Sigmoid colon (tissue), 7 donors: ENCODE data around the gene STYXL2. TPM values are rescaled to one million over a fixed set of nuclear protein-coding genes. Genes with fewer than 3 reads are reported as not detected.

ENCODE experiments used
- DNase-seq: peaks from one replicate; pipeline ENCODE4 v3.0.0-alpha.2; 2019
- H3K27ac ChIP-seq, 4 donors: fragments of 200-600 bp; sonication (generic); one replicate each; pipeline ENCODE4 v1.5.1; 2016 to 2019; ENCODE audit warnings: mild to moderate bottlenecking in 1 of 4
- H3K27me3 ChIP-seq, 3 donors: fragments of 200-600 bp; sonication (generic); one replicate each; pipeline ENCODE4 v1.5.1; 2019; ENCODE audit warnings: mild to moderate bottlenecking in 1 of 3
- H3K36me3 ChIP-seq, 4 donors: fragments of 200-600 bp; sonication (generic); one replicate each; pipeline ENCODE4 v1.5.1; 2016 to 2019
- H3K4me1 ChIP-seq, 4 donors: fragments of 200-600 bp; sonication (generic); one replicate each; pipeline ENCODE4 v1.5.1; 2017 to 2019
- H3K4me3 ChIP-seq, 4 donors: fragments of 200-600 bp; sonication (generic); one replicate each; pipeline ENCODE4 v1.5.1; 2017 to 2019; ENCODE audit warnings: mild to moderate bottlenecking in 2 of 4, moderate library complexity in 1 of 4
- H3K9me3 ChIP-seq, 4 donors: fragments of 200-600 bp in 3 of 4; sonication (generic) in 3 of 4; one replicate each; pipeline versions ENCODE4 v1.5.1 to v1.6.1; 2013 to 2019
- EP300 ChIP-seq, 4 donors: sonication (generic); formaldehyde crosslinking; IDR thresholded peaks; one replicate each; pipeline ENCODE4 v1.6.1; 2017; ENCODE audit warnings: antibody characterized with exemption in 4 of 4
- POLR2A ChIP-seq, 2 donors: fragments of 450-650 bp; IDR thresholded peaks; one replicate each; pipeline ENCODE4 v1.6.1; 2016; ENCODE audit warnings: antibody characterized with exemption in 2 of 2, mild to moderate bottlenecking in 2 of 2, moderate library complexity in 2 of 2
- POLR2AphosphoS5 ChIP-seq, 4 donors: sonication (generic); formaldehyde crosslinking; IDR thresholded peaks; one replicate each; pipeline ENCODE4 v1.6.1; 2017; ENCODE audit warnings: antibody characterized with exemption in 4 of 4
- WGBS, 2 donors: extraction: QIAGEN DNeasy Blood & Tissue Kit; methylation state at CpG; one replicate each; pipeline ENCODE4 v1.1.7; 2013; 5-methylcytosine and 5-hydroxymethylcytosine counted together
- intact Hi-C: fragments of 100-400 bp; cut with DNase I; formaldehyde crosslinking; loops from one replicate; pipeline ENCODE4 v1.15.1; 2023
- polyA plus RNA-seq, 3 donors: library from polyadenylated mRNA; stranded (reverse); fragments of 200-250 nt; gene quantifications; one replicate each; pipeline ENCODE4 v1.2.3, GENCODE V29; 2013
- total RNA-seq, 4 donors: library from RNA; depleted of rRNA; stranded (reverse); fragments of >200 nt; gene quantifications; one replicate each; pipeline ENCODE4 v1.1.0, GENCODE V29; 2016
- TF ChIP-seq, protein P1 (sequence below), 4 experiments: fragments of 450-650 bp in 3 of 4; fragments of 200-600 bp in 1 of 4; IDR thresholded peaks; one replicate each; pipeline ENCODE4 v1.5.1; 2016 to 2019; ENCODE audit warnings: antibody characterized with exemption in 4 of 4, mild to moderate bottlenecking in 3 of 4, moderate library complexity in 2 of 4
- donor health status: healthy with polysubstance abuse.
- donor health status: Bipolar disorder and iron deficiency.
- donor health status: healthy.

STYXL2 gene
- total and polyA plus RNA-seq, 7 donors = 0.01 to 0.23 (median 0.16) TPM; not detected in 4

- no peaks in the 10 kb centered on the region for H3K36me3 ChIP-seq
- no peaks in the 10 kb centered on the region for H3K4me1 ChIP-seq
- intact Hi-C loops = no loop called here
- H3K4me3 ChIP-seq = no peak overlapping the region
- H3K9me3 ChIP-seq = no peaks in the 10 kb centered on the region
- H3K27ac ChIP-seq = no peak overlapping the region
- H3K27me3 ChIP-seq = no peaks in the 10 kb centered on the region
- TF ChIP-seq POLR2A (IDR thresholded peaks at IDR 0.05) (no peak), POLR2AphosphoS5 (IDR thresholded peaks at IDR 0.05) (no peak), EP300 (IDR thresholded peaks at IDR 0.05) (no peak)
- TF ChIP-seq, protein P1, sequence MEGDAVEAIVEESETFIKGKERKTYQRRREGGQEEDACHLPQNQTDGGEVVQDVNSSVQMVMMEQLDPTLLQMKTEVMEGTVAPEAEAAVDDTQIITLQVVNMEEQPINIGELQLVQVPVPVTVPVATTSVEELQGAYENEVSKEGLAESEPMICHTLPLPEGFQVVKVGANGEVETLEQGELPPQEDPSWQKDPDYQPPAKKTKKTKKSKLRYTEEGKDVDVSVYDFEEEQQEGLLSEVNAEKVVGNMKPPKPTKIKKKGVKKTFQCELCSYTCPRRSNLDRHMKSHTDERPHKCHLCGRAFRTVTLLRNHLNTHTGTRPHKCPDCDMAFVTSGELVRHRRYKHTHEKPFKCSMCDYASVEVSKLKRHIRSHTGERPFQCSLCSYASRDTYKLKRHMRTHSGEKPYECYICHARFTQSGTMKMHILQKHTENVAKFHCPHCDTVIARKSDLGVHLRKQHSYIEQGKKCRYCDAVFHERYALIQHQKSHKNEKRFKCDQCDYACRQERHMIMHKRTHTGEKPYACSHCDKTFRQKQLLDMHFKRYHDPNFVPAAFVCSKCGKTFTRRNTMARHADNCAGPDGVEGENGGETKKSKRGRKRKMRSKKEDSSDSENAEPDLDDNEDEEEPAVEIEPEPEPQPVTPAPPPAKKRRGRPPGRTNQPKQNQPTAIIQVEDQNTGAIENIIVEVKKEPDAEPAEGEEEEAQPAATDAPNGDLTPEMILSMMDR (IDR thresholded peaks at IDR 0.05) = no peak
- WGBS, 2 donors = 28 to 37% methylated on average over 4 of the region's 4 CpGs
- no peak for DNase-seq
Measured at GRCh38 chr1:167130829-167131510, 37.1 kb downstream of the STYXL2 start.

- intact Hi-C loops = no loop called here
Measured at GRCh38 chr1:167132301-167133010, 38.6 kb downstream of the STYXL2 start.

DNA sequence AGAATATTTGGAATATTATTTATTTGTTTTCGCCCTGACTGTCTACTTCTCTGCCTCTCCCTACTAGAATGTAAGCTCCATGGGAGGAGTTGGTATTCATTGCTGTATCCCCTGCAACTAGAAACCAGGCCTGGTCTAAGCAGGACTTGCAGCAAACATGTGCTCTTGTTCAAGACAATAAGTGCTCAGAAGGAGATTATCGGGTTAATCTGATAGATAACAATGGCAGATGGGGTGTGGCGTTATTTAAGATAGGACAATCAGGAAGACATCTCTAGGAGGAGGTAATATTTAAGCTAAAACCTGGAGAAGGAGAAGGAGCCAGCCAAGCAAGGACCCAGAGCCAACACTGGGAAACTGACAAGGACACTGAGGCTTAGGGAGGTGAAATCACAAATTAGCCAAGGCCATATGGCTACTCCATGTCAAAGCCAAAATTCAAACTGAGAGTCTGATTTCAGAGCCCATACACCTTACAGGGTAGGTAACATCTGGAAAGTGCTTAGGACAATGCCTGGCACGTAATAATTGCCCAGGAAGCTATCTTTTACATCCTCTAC is 41.5 kb downstream of the STYXL2 start:
- TF ChIP-seq, protein P1 (IDR thresholded peaks at IDR 0.05) = no peak
- no peak for TF ChIP-seq POLR2A (IDR thresholded peaks at IDR 0.05)
- Histone ChIP-seq H3K27me3 (no peaks in the 10 kb centered on the region), H3K27ac (no peak overlapping the region), H3K4me1 (peaks cover 0 to 18% (median 0%) of the 10 kb centered on the region in 4 donors), H3K36me3 (no peaks in the 10 kb centered on the region), H3K4me3 (no peak overlapping the region), H3K9me3 (no peaks in the 10 kb centered on the region)
- WGBS, 2 donors = 33 to 74% methylated on average over 4 of the region's 4 CpGs
- DNase-seq = no peak
- intact Hi-C loops = no loop called here

More at GRCh38 chr1:167132301-167133010, 38.6 kb downstream of the STYXL2 start:
- 74 to 76% methylated on average over 8 of the region's 8 CpGs for WGBS, 2 donors
- no peak overlapping the region for H3K4me3 ChIP-seq
- H3K36me3 ChIP-seq = no peaks in the 10 kb centered on the region
- TF ChIP-seq, protein P1 (IDR thresholded peaks at IDR 0.05) = no peak
- TF ChIP-seq POLR2AphosphoS5 (IDR thresholded peaks at IDR 0.05) = no peak
- TF ChIP-seq EP300 (IDR thresholded peaks at IDR 0.05) = no peak
- TF ChIP-seq POLR2A (IDR thresholded peaks at IDR 0.05) = no peak
- no peaks in the 10 kb centered on the region for H3K9me3 ChIP-seq
- no peaks in the 10 kb centered on the region for H3K27me3 ChIP-seq
- H3K27ac ChIP-seq = no peak overlapping the region
- no peak for DNase-seq
- H3K4me1 ChIP-seq = peaks cover 0 to 14% (median 0%) of the 10 kb centered on the region in 4 donors

GRCh38 chr1:167136191-167136614 is 42.3 kb downstream of the STYXL2 start:
- Histone ChIP-seq H3K36me3 (no peaks in the 10 kb centered on the region), H3K9me3 (no peaks in the 10 kb centered on the region), H3K27me3 (no peaks in the 10 kb centered on the region), H3K4me3 (no peak overlapping the region), H3K4me1 (peaks cover 0 to 18% (median 0%) of the 10 kb centered on the region in 4 donors), H3K27ac (peak overlapping the region in 1 of 4 donors; percentile 44)
- no peak for DNase-seq
- intact Hi-C loops = no loop called here
- WGBS, 2 donors = 20 to 40% methylated on average over 2 of the region's 2 CpGs
- TF ChIP-seq POLR2A (IDR thresholded peaks at IDR 0.05) (no peak), POLR2AphosphoS5 (IDR thresholded peaks at IDR 0.05) (no peak), EP300 (IDR thresholded peaks at IDR 0.05) (no peak)
- TF ChIP-seq, protein P1 (IDR thresholded peaks at IDR 0.05) = no peak
